Transverse colon (tissue), 4 donors: ENCODE data around the gene GABRP. TPM values are rescaled to one million over a fixed set of nuclear protein-coding genes. Genes with fewer than 3 reads are reported as not detected.

Experiments used
- DNase-seq: peaks from one replicate; pipeline ENCODE4 v3.0.0-alpha.2; 2019
- H3K27ac ChIP-seq, 4 donors: fragments of 200-600 bp; sonication (generic); 2 replicates each; pipeline ENCODE4 v1.5.1; 2016 to 2018; ENCODE audit warnings: inconsistent platforms in 4 of 4
- H3K27me3 ChIP-seq: fragments of 200-600 bp; sonication (generic); 2 replicates; pipeline ENCODE4 v1.5.1; 2017; ENCODE audit warnings: inconsistent platforms
- H3K36me3 ChIP-seq, 4 donors: fragments of 200-600 bp; sonication (generic); 2 replicates each; pipeline ENCODE4 v1.5.1; 2017 to 2019; ENCODE audit warnings: inconsistent platforms in 4 of 4
- H3K4me1 ChIP-seq, 4 donors: fragments of 200-600 bp; sonication (generic); 2 replicates each; pipeline ENCODE4 v1.5.1; 2017 to 2020; ENCODE audit warnings: inconsistent platforms in 4 of 4
- H3K4me3 ChIP-seq, 4 donors: fragments of 200-600 bp; sonication (generic); 1 replicate in 1 of 4; 2 replicates in 3 of 4; pipeline versions ENCODE4 v1.5.1 to v1.6.1; 2017 to 2019; ENCODE audit warnings: inconsistent platforms in 4 of 4
- H3K9me3 ChIP-seq, 2 donors: fragments of 200-600 bp; sonication (generic); 2 replicates each; pipeline ENCODE4 v1.5.1; 2017 to 2019; ENCODE audit warnings: inconsistent platforms in 2 of 2
- EP300 ChIP-seq: sonication (generic); formaldehyde crosslinking; IDR thresholded peaks from one replicate; pipeline ENCODE4 v1.6.1; 2017; ENCODE audit warnings: antibody characterized with exemption, low read depth
- POLR2A ChIP-seq: fragments of 450-650 bp; IDR thresholded peaks from one replicate; pipeline ENCODE4 v1.6.1; 2016; ENCODE audit warnings: antibody characterized with exemption, mild to moderate bottlenecking, moderate library complexity
- POLR2AphosphoS5 ChIP-seq, 3 donors: sonication (generic); formaldehyde crosslinking; IDR thresholded peaks; one replicate each; pipeline ENCODE4 v1.6.1; 2016; ENCODE audit warnings: antibody characterized with exemption in 3 of 3
- WGBS, 2 donors: methylation state at CpG; one replicate each; pipeline ENCODE4 v1.1.5; 2018; ENCODE audit warnings: low coverage in 1 of 2; 5-methylcytosine and 5-hydroxymethylcytosine counted together
- in situ Hi-C, 4 donors: fragments of 200-750 bp; cut with MboI; loops; one replicate each; pipeline versions ENCODE4 v1.15.0 to v1.15.1; 2017; ENCODE audit warnings: low sequenced_read_pairs in 3 of 4, low pct_ligation_motif_present in 1 of 4, low pct_unique_long_range_greater_than_20kb in 1 of 4
- intact Hi-C: fragments of 100-400 bp; cut with DNase I; formaldehyde crosslinking; loops from one replicate; pipeline ENCODE4 v1.15.1; 2023; ENCODE audit warnings: low total_unique reads
- total RNA-seq, 4 donors: library from RNA; depleted of rRNA; stranded (reverse); fragments of >200 nt; gene quantifications; one replicate each; pipeline ENCODE4 v1.1.0, GENCODE V29; 2016
- TF ChIP-seq, protein P1 (sequence below), 5 experiments: fragments of 200-600 bp in 3 of 5; fragments of 450-650 bp in 2 of 5; sonication (generic) in 3 of 5; IDR thresholded peaks; 1 replicate in 2 of 5; 2 replicates in 3 of 5; pipeline ENCODE4 v1.5.1; 2016 to 2017; ENCODE audit warnings: antibody characterized with exemption in 5 of 5, inconsistent platforms in 3 of 5, mild to moderate bottlenecking in 2 of 5, moderate library complexity in 1 of 5

Gene GABRP
- total RNA-seq, 4 donors from 2014 or later: 0.32 TPM; not detected in 3

DNA sequence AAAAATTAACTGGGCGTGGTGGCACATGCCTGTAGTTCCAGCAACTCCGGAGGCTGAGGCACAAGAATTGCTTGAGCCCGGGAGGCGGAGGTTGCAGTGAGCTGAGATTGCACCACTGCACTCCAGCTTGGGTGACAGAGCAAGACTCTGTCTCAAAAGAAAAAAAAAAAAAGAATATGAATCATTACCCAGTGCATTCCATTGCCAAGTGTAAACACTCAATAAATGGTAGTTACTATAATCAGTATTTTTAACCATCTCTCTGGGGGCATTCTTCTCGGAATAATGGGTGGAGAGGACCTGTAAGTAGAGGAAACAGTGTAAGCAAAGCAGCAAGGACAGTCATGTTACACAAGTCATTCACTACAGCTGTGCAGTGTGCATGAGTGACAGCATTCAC is 64.5 kb downstream of the GABRP start:
- WGBS, 2 donors: 75% methylated on average over 5 of the region's 5 CpGs
- Histone ChIP-seq H3K4me3 (no peak overlapping the region), H3K4me1 (no peaks in the 10 kb centered on the region), H3K27me3 (no peaks in the 10 kb centered on the region), H3K36me3 (no peaks in the 10 kb centered on the region), H3K9me3 (no peaks in the 10 kb centered on the region), H3K27ac (no peak overlapping the region)
- TF ChIP-seq POLR2A (no peak), EP300 (no peak), POLR2AphosphoS5 (IDR thresholded peaks at IDR 0.05) (no peak)
- TF ChIP-seq, protein P1, sequence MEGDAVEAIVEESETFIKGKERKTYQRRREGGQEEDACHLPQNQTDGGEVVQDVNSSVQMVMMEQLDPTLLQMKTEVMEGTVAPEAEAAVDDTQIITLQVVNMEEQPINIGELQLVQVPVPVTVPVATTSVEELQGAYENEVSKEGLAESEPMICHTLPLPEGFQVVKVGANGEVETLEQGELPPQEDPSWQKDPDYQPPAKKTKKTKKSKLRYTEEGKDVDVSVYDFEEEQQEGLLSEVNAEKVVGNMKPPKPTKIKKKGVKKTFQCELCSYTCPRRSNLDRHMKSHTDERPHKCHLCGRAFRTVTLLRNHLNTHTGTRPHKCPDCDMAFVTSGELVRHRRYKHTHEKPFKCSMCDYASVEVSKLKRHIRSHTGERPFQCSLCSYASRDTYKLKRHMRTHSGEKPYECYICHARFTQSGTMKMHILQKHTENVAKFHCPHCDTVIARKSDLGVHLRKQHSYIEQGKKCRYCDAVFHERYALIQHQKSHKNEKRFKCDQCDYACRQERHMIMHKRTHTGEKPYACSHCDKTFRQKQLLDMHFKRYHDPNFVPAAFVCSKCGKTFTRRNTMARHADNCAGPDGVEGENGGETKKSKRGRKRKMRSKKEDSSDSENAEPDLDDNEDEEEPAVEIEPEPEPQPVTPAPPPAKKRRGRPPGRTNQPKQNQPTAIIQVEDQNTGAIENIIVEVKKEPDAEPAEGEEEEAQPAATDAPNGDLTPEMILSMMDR (IDR thresholded peaks at IDR 0.05): no peak
- in situ Hi-C loops (no loop called here), intact Hi-C loops (no loop called here)
- no peak for DNase-seq

DNA sequence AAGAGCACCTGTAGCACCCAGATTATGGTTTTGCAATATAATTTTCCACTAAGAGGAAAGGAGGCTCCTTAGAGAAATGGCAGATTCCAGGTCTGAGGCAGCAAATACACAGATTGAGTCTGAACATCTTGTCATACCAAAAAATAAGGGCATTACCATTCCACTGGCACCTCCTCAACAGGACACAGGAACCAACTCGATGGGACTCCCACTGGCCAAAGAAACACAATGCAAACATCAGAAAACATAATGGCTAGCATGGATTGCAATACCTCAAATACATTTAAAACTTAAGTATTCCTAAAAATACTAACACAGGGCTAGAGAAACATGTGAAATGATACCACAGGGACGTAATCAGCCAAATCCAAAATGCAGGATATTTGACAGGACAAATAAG is 65.8 kb downstream of the GABRP start:
- WGBS, 2 donors: 77 to 88% methylated on average over 1 to 2 of the region's 2 CpGs
- intact Hi-C loops: no loop called here
- H3K36me3 ChIP-seq: no peaks in the 10 kb centered on the region

DNA sequence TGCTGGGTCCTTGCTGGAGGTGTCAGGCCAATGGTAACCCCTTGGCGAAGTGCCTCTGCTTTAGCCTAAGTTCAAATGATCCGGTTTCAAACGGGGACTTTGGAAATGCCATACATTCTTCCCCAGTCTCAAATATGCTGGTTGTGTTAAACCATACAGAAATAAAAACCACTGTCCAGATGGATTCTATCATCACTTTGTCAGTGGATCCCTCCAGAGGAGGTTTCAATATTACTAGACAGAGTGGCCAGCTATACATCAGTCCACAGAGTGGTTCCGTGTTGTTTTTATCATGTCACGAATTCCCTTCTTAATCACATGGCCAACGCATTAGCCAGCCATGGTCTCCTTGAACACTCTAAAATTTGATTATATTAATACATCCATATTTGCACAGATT is 71.0 kb downstream of the GABRP start:
- in situ Hi-C loops: no loop called here
- TF ChIP-seq EP300 (no peak), POLR2AphosphoS5 (IDR thresholded peaks at IDR 0.05) (no peak), POLR2A (no peak)
- TF ChIP-seq, protein P1 (IDR thresholded peaks at IDR 0.05): no peak
- H3K27ac ChIP-seq: no peak overlapping the region
- H3K27me3 ChIP-seq: no peaks in the 10 kb centered on the region
- H3K9me3 ChIP-seq: no peaks in the 10 kb centered on the region
- intact Hi-C loops: no loop called here
- WGBS, 2 donors: 85 to 87% methylated on average over 6 of the region's 6 CpGs
- H3K4me1 ChIP-seq: no peaks in the 10 kb centered on the region
- H3K36me3 ChIP-seq: no peaks in the 10 kb centered on the region
- H3K4me3 ChIP-seq: no peak overlapping the region
- no peak for DNase-seq

More for the DNA sequence above, 65.8 kb downstream of the GABRP start:
- Histone ChIP-seq H3K4me1 (no peaks in the 10 kb centered on the region), H3K4me3 (no peak overlapping the region), H3K9me3 (no peaks in the 10 kb centered on the region), H3K27me3 (no peaks in the 10 kb centered on the region), H3K27ac (no peak overlapping the region)
- TF ChIP-seq, protein P1 (IDR thresholded peaks at IDR 0.05): no peak
- TF ChIP-seq POLR2AphosphoS5 (IDR thresholded peaks at IDR 0.05) (no peak), POLR2A (no peak), EP300 (no peak)
- in situ Hi-C loops: no loop called here
- DNase-seq: no peak

DNA sequence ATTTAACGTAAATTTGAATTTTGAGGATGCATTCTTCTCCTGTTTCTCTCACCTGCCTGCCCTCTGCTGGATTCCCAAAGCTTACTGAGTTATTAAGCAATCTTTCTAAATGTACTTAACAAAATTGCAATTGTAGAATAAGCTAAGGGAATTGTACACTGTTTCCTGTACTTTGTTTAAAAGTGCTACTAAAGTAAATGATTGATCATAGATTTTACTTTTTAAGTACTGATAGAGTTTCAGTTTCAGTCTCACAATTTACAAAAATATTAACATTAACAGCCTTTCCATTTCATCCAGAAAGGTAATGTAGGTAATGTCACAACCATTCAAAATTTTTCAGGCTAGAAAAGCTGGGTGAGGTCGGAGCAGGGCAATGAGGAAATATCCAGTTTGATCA is 73.5 kb downstream of the GABRP start:
- peaks cover 10 to 12% of the 10 kb centered on the region in 2 donors for H3K9me3 ChIP-seq
- no peak overlapping the region for H3K27ac ChIP-seq
- WGBS, 2 donors: 65 to 76% methylated on average over 2 of the region's 2 CpGs
- TF ChIP-seq, protein P1 (IDR thresholded peaks at IDR 0.05): no peak
- intact Hi-C loops: no loop called here
- peaks cover 4% of the 10 kb centered on the region for H3K27me3 ChIP-seq
- no peak for DNase-seq
- in situ Hi-C loops: no loop called here
- H3K4me3 ChIP-seq: no peak overlapping the region
- H3K4me1 ChIP-seq: no peaks in the 10 kb centered on the region
- H3K36me3 ChIP-seq: no peaks in the 10 kb centered on the region
